HFFc6 (cell line): ENCODE results near the gene CCDC71. TPM values are rescaled to one million over a fixed set of nuclear protein-coding genes. Genes with fewer than 3 reads are reported as not detected.

Source experiments
- DNase-seq: peaks from one replicate; pipeline ENCODE4 v3.0.0-alpha.2; 2018
- H3K27ac Mint-ChIP-seq: 2 replicates; pipeline ENCODE4 v1.8.0; 2020; ENCODE audit warnings: mild to moderate bottlenecking, mixed read lengths
- H3K27me3 Mint-ChIP-seq: 2 replicates; pipeline ENCODE4 v1.8.0; 2021; ENCODE audit warnings: mild to moderate bottlenecking, moderate library complexity, mixed read lengths; ENCODE audit not compliant: insufficient read depth
- H3K36me3 Mint-ChIP-seq: 2 replicates; pipeline ENCODE4 v1.8.0; 2021; ENCODE audit warnings: low read depth, mixed read lengths
- H3K4me1 Mint-ChIP-seq: 2 replicates; pipeline ENCODE4 v1.8.0; 2020; ENCODE audit warnings: low read depth, mixed read lengths
- H3K4me3 Mint-ChIP-seq: 2 replicates; pipeline ENCODE4 v1.8.0; 2020; ENCODE audit warnings: mild to moderate bottlenecking, moderate library complexity, mixed read lengths
- H3K9me3 Mint-ChIP-seq: 2 replicates; pipeline ENCODE4 v1.8.0; 2020; ENCODE audit warnings: mild to moderate bottlenecking, mixed read lengths
- total RNA-seq, 6 experiments: library from RNA; stranded (reverse); fragmentation: NEBNext Ultra II Directional; extraction: Animal tissue kit (Norgen Biotek cat#: 25700); gene quantifications; 2 replicates in 1 of 6; 3 replicates in 5 of 6; pipeline ENCODE4 v1.2.3, GENCODE V29; 2021
- TF ChIP-seq, protein P1 (sequence below): fragments of 200-600 bp; sonication (generic); IDR thresholded peaks from 2 replicates; pipeline ENCODE4 v1.5.0; 2021; ENCODE audit warnings: antibody characterized with exemption, mild to moderate bottlenecking

CCDC71 gene
- total RNA-seq, 6 experiments from 2014 or later, result 20.0 to 23.7 (median 21.9) TPM

DNA sequence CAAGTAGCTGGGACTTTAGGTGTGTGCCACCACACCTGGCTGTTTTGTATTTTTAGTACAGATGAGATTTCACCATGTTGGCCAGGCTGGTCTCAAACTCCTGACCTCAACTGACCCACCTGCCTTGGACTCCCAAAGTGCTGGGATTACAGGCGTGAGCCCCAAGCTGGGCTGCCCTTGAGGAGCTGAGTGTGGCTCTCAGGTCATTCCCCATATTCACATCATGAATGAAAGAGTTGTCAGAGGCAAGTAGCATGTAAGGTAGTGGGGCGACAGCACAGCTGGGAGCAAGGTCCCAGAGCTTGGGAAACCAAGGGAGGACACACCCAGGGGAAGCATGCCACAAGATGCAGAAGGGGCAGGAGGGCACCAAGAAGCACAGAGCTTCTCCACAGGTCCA lies 4.9 kb downstream of the CCDC71 start:
- peaks cover 8% of the 10 kb centered on the region for H3K27me3 Mint-ChIP-seq
- peaks cover 13% of the 10 kb centered on the region for H3K36me3 Mint-ChIP-seq
- H3K4me3 Mint-ChIP-seq, result no peak overlapping the region
- peaks cover 18% of the 10 kb centered on the region for H3K4me1 Mint-ChIP-seq
- TF ChIP-seq, protein P1, sequence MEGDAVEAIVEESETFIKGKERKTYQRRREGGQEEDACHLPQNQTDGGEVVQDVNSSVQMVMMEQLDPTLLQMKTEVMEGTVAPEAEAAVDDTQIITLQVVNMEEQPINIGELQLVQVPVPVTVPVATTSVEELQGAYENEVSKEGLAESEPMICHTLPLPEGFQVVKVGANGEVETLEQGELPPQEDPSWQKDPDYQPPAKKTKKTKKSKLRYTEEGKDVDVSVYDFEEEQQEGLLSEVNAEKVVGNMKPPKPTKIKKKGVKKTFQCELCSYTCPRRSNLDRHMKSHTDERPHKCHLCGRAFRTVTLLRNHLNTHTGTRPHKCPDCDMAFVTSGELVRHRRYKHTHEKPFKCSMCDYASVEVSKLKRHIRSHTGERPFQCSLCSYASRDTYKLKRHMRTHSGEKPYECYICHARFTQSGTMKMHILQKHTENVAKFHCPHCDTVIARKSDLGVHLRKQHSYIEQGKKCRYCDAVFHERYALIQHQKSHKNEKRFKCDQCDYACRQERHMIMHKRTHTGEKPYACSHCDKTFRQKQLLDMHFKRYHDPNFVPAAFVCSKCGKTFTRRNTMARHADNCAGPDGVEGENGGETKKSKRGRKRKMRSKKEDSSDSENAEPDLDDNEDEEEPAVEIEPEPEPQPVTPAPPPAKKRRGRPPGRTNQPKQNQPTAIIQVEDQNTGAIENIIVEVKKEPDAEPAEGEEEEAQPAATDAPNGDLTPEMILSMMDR, result no peak
- no peak for DNase-seq
- no peaks in the 10 kb centered on the region for H3K9me3 Mint-ChIP-seq
- no peak overlapping the region for H3K27ac Mint-ChIP-seq

DNA sequence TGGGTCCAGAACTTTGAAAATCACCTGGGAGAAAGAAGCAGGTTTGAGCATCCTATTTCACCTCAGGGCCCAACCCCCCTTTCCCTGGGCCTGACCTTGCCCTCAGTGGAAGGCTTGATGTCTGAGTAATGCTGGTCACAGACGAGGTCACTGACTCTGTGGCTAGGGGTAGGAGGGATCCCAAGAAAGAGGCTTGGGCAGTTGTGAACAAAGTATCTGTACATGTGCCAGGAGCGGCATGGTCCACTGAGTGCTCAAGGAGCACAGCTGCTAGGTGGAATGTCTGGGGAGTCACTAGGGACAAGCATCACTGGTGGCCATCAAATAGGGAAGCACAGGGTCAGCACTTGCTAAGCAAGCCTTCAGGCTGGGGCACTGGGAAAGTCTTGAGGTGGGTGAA lies 7.3 kb downstream of the CCDC71 start:
- TF ChIP-seq, protein P1, result no peak
- Mint-ChIP-seq H3K27ac (no peak overlapping the region), H3K4me3 (no peak overlapping the region), H3K9me3 (no peaks in the 10 kb centered on the region), H3K4me1 (peaks cover 5% of the 10 kb centered on the region; the same call in 1 of the 2 replicates), H3K36me3 (no peaks in the 10 kb centered on the region; the same call in 1 of the 2 replicates), H3K27me3 (peaks cover 3% of the 10 kb centered on the region; the same call in 1 of the 2 replicates)
- DNase-seq, result no peak

DNA sequence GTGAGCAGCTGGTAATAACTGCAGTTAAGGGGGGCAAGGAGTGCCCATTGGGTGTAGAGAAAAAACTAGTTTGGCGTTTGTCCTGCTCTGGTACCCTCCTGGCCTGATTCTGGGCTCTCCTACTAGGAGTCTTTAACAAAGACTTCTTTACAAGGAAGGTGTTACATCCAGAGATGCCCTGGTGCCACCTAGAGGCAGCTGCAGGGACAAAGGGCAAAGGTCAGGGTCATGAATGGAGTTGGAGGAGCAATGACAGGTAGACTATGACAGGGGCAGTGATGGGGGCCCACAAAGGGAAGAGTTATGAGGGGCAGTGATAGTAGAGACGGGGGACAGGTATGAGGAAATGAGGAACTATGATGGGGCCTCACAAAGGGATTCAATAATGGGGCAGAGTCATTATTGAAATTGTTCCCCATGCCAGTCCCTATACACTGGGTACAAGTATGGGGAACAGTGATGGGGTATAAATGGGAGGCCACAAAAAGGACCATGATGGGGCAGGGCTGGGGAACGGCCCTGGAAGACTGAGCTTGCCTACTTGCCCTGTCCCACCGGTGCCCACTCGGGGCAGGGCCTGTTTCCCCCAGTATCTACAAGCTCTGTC lies 7.9 kb downstream of the CCDC71 start:
- Mint-ChIP-seq H3K9me3 (no peaks in the 10 kb centered on the region), H3K36me3 (no peaks in the 10 kb centered on the region)
- DNase-seq, result no peak

DNA sequence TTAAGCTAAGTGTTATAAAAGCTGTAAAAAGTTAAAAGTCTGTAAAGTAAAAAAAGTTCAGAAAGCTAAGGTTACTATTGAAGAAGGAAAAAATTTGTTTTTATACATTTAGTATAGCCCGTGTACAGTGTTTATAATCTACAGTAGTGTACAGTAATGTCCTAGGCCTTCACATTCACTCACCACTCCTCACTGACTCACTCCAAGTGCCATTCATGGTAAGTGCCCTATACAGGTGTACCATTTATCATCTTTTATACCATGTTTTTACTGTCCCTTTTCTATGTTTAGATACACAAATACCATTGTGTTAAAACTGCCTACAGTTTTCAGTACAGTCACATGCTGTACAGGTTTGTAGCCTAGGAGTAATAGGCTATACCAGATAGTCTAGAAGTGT lies 8.8 kb downstream of the CCDC71 start:
- H3K4me3 Mint-ChIP-seq, result no peak overlapping the region
- TF ChIP-seq, protein P1, result no peak
- peaks cover 7% of the 10 kb centered on the region; the same call in 1 of the 2 replicates for H3K27me3 Mint-ChIP-seq
- H3K27ac Mint-ChIP-seq, result no peak overlapping the region
- no peaks in the 10 kb centered on the region for H3K36me3 Mint-ChIP-seq
- H3K9me3 Mint-ChIP-seq, result no peaks in the 10 kb centered on the region
- no peak for DNase-seq
- H3K4me1 Mint-ChIP-seq, result peaks cover 5% of the 10 kb centered on the region; the same call in 1 of the 2 replicates

More for the DNA sequence above, 7.9 kb downstream of the CCDC71 start:
- Mint-ChIP-seq H3K4me1 (peaks cover 5% of the 10 kb centered on the region; the same call in 1 of the 2 replicates), H3K4me3 (no peak overlapping the region), H3K27me3 (peaks cover 4% of the 10 kb centered on the region; the same call in 1 of the 2 replicates), H3K27ac (no peak overlapping the region)
- TF ChIP-seq, protein P1, result peak; percentile 48

DNA sequence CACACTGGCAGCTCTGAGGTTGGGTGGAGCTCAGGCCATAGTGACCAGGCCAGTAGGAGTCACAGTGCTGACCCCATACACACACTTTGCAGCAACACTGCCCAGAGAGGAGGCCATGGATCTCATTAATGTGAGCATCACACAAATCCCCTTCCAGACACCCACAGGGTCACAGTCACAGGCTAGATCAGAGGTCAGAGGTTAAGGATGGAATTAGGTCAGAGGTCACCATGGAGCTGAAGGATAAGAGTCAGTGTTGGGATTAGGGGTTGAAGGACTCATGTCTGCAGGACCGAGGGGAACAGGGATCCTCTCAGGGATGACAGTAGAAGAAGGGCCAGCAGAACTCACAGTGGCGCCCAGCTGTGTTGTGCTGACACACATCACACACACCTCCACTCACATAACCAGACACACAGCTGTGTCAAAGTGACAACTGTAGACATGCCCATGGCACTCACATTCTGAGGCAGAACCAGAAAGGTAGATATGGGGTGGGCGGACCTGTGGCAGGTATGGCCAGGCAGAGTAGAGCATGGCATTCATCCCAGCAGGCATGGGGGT lies 12.7 kb downstream of the CCDC71 start:
- Mint-ChIP-seq H3K9me3 (no peaks in the 10 kb centered on the region), H3K36me3 (no peaks in the 10 kb centered on the region), H3K27ac (no peak overlapping the region), H3K4me1 (no peaks in the 10 kb centered on the region), H3K4me3 (no peak overlapping the region), H3K27me3 (peaks cover 5% of the 10 kb centered on the region)
- TF ChIP-seq, protein P1, result no peak
- no peak for DNase-seq
